Dendritic cell treated with granulocyte-macrophage colony-stimulating factor and Interleukin-4, amounts not matched to agents 40 ng/mL and 50 ng/mL, for 4 days (primary cell): ENCODE results near the gene EBP.
"Not testable (repeated sequence)": the region's sequence is repeated elsewhere in the genome, so short reads cannot be mapped to it uniquely, and the experiment has no call there.

Experiments used
- H3K27ac Mint-ChIP-seq: one replicate; pipeline ENCODE4 v1.8.0; 2022; ENCODE audit warnings: mild to moderate bottlenecking, mixed read lengths
- H3K27me3 Mint-ChIP-seq: one replicate; pipeline ENCODE4 v1.8.0; 2022; ENCODE audit warnings: mild to moderate bottlenecking, mixed read lengths
- H3K36me3 Mint-ChIP-seq: one replicate; pipeline ENCODE4 v1.8.0; 2022; ENCODE audit warnings: low read depth, mixed read lengths
- H3K4me1 Mint-ChIP-seq: one replicate; pipeline ENCODE4 v1.8.0; 2022; ENCODE audit warnings: low read depth, mixed read lengths
- H3K4me3 Mint-ChIP-seq: one replicate; pipeline ENCODE4 v1.8.0; 2022; ENCODE audit warnings: mild to moderate bottlenecking, moderate library complexity, mixed read lengths
- H3K9me3 Mint-ChIP-seq: one replicate; pipeline ENCODE4 v1.8.0; 2022; ENCODE audit warnings: mixed read lengths
- intact Hi-C: fragments of 100-400 bp; cut with micrococcal nuclease; formaldehyde crosslinking; loops from one replicate; pipeline ENCODE4 v1.15.0; 2022

Gene EBP

DNA sequence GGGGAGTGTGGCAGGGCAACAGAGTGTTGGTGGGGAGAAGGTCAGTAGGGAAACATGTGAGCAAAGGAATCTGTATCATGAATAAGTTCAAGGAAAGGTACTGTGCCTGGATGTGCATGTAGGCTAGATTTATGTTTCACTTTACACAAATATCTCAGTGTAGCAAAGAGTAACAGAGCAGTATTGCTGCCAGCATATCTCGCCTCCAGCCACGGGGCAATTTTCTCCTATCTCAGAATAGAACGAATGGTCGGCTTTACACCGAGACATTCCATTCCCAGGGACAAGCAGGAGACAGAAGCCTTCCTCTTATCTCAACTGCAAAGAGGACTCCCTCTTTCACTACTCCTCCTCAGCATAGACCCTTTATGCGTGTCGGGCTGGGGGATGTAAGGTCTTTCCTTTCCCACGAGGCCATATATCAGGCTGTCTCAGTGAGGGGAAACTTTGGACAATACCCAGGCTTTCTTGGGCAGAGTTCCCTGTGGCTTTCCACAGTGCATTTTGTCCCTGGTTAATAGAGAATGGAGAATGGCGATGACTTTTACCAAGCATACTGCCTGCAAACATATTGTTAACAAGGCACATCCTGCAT lies 34.2 kb downstream of the EBP start:
- H3K9me3 Mint-ChIP-seq, H3K27me3 Mint-ChIP-seq, intact Hi-C loops, H3K27ac Mint-ChIP-seq, H3K4me3 Mint-ChIP-seq, H3K4me1 Mint-ChIP-seq: not testable (repeated sequence)
- H3K36me3 Mint-ChIP-seq = peaks cover 80% of the 10 kb centered on the region

DNA sequence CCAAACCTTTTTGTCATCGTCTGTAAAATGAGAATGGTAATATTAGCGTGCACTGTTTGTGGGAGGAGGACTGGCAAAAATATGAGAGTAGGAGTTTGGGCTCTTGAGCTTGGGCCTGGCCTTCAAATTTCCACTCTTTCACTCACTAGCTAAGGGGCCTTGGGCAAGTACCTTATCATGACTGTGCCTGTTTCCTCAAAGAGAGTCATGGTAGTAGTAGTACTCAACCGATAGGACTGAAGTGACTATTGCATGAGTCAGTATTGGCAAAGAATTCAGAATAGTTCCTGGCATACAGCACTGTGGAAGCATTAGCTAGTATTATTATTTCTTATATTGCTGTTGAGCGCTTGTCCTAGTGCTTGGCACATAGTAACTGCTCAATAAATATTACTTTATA lies 36.7 kb downstream of the EBP start:
- Mint-ChIP-seq H3K4me1 (no peaks in the 10 kb centered on the region), H3K9me3 (no peaks in the 10 kb centered on the region), H3K4me3 (no peak overlapping the region), H3K27ac (no peak overlapping the region), H3K36me3 (peaks cover 80% of the 10 kb centered on the region), H3K27me3 (no peaks in the 10 kb centered on the region)
- intact Hi-C loops = no loop called here

DNA sequence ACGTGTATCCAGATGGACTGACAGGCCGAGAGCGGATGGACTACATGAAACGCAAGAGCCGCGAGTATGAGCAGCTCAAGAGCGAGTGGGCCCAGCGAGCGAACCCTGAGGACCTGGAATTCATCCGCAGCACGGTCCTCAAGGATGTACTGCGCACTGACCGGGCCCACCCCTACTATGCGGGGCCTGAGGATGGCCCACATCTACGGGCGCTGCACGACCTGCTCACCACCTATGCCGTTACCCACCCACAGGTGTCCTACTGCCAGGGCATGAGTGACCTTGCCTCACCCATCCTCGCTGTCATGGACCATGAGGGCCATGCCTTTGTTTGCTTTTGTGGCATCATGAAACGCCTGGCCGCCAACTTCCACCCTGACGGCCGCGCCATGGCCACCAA lies 38.0 kb downstream of the EBP start:
- intact Hi-C loops = no loop called here
- Mint-ChIP-seq H3K9me3 (no peaks in the 10 kb centered on the region), H3K36me3 (peaks cover 88% of the 10 kb centered on the region), H3K4me1 (no peaks in the 10 kb centered on the region), H3K27ac (no peak overlapping the region), H3K27me3 (no peaks in the 10 kb centered on the region), H3K4me3 (no peak overlapping the region)

DNA sequence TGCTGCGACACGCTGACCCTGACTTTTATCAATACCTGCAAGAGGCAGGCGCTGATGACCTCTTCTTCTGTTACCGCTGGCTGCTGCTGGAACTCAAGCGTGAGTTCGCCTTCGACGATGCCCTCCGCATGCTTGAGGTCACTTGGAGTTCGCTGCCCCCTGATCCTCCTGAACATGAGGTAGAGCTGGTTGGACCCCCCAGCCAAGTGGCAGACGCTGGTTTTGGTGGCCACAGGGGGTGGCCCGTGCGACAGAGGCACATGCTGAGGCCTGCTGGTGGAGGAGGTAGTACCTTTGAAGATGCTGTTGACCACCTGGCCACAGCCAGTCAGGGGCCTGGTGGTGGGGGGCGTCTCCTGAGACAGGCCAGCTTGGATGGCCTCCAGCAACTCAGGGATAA lies 38.4 kb downstream of the EBP start:
- Mint-ChIP-seq H3K36me3 (peaks cover 84% of the 10 kb centered on the region), H3K27me3 (no peaks in the 10 kb centered on the region), H3K9me3 (no peaks in the 10 kb centered on the region), H3K4me3 (no peak overlapping the region), H3K4me1 (no peaks in the 10 kb centered on the region), H3K27ac (no peak overlapping the region)
- intact Hi-C loops = no loop called here

DNA sequence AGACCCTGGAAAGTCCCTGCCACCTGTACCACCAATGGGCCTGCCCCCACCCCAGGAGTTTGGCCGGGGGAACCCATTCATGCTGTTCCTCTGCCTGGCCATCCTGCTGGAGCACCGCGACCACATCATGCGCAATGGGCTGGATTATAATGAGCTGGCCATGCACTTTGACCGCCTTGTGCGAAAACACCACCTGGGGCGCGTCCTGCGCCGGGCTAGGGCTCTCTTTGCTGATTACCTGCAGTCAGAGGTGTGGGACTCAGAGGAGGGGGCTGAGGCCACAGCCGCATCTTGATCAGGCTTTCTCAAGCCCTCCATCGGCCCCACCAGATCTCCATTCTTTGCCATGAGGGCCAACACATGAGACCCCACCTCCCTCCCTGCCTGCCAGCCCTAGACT lies 39.1 kb downstream of the EBP start:
- Mint-ChIP-seq H3K27ac (no peak overlapping the region), H3K27me3 (no peaks in the 10 kb centered on the region), H3K4me3 (no peak overlapping the region), H3K36me3 (peaks cover 78% of the 10 kb centered on the region), H3K9me3 (no peaks in the 10 kb centered on the region), H3K4me1 (no peaks in the 10 kb centered on the region)
- intact Hi-C loops = no loop called here

GRCh38 chrX:48569958-48570357 lies 48.4 kb downstream of the EBP start:
- intact Hi-C loops = loop anchor here (10.0 kb wide), 1 partner anchor 1335 kb away; the partner anchor contains the start of gene USP11
- Mint-ChIP-seq H3K36me3 (peaks cover 15% of the 10 kb centered on the region), H3K4me1 (peaks cover 7% of the 10 kb centered on the region), H3K27ac (no peak overlapping the region), H3K27me3 (no peaks in the 10 kb centered on the region), H3K9me3 (no peaks in the 10 kb centered on the region), H3K4me3 (no peak overlapping the region)

DNA sequence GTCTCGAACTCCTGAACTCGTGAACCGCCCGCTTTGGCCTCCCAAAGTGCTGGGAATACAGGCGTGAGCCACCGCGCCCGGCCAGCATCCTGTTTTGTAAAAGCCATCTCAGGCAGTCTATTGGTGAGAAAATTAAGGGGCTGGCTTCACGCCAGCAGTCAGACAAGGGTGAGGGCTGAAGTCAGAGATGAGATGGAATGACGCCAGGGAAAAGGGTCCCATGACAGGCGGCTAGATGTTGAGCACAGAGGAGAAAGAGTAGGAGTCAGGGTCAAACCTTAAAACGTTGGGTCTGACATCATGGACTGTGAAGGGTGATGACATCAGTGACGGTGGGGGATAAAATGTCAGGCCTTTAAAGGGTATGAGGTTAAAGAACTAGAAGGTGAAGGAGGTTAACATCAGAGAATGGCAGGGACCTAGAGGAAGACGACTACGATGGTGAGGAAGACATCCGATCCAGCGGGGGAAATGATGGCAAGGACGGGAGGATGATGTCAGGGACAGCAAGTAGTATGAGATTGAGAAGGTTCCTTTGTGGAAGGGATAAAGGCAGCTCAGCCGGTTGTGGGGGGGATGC lies 52.2 kb downstream of the EBP start:
- Mint-ChIP-seq H3K4me3 (peak overlapping the region; percentile 79), H3K9me3 (no peaks in the 10 kb centered on the region), H3K36me3 (peaks cover 53% of the 10 kb centered on the region), H3K4me1 (peaks cover 21% of the 10 kb centered on the region), H3K27ac (peak overlapping the region; percentile 100), H3K27me3 (no peaks in the 10 kb centered on the region)
- intact Hi-C loops = loop anchor here (1.0 to 10.0 kb wide), 2 partner anchors 34 to 1339 kb away; partner anchors contain the start of genes TBC1D25 and USP11

DNA sequence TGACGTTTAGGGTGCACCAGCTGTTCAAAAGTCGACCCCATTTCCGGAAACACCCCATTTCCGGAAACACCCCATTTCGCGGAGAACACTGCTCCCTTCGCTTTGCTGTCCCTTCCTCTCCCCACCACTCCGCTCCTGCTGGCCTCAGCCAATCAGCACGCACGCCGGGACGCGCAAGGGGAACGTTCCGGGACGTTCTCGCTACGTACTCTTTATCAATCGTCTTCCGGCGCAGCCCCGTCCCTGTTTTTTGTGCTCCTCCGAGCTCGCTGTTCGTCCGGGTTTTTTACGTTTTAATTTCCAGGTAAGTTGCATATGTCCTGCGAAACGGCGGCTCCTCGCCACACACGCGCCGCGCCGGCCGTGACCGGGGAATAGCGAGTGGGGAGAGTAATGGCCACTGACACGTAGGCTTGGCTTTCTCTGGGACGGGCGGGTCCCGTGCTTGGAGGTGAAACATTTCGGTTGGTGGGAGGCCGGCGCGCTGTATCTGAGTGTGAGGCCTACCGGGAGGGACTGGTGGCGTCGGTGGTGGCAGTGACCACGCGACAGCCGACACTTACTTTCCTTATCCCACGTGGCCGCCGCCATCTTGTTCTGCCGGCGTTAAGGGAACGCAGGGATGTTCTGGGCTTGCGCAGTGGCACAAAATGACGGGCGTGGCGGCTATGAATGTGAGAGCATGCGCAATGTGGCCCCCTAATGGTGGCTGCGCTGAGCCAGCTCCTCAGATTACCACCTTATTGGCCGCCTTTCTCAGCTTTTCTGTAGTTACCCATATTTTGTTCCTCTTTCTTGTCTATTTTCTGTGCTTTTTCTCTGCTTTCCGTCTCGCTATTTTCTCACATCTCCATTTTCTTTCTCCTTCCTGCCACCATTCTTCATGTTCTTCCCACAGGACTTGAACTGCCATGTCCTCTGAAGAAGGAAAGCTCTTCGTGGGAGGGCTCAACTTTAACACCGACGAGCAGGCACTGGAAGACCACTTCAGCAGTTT lies 53.0 kb downstream of the EBP start, which contains the start of gene RBM3:
Gene RBM3 (plus strand): TSS at position 215 of the 997 bp plus-strand sequence. CDS start 697 bp downstream, at position 912.
- Mint-ChIP-seq H3K27me3 (no peaks in the 10 kb centered on the region), H3K36me3 (peaks cover 61% of the 10 kb centered on the region), H3K4me3 (peak within 1 kb of the TSS; percentile 79), H3K4me1 (peaks cover 25% of the 10 kb centered on the region), H3K27ac (peak within 1 kb of the TSS; percentile 100), H3K9me3 (no peaks in the 10 kb centered on the region)
- intact Hi-C loops = loop anchor here (1.0 to 10.0 kb wide), 2 partner anchors 35 to 1340 kb away; partner anchors contain the start of genes TBC1D25 and USP11

DNA sequence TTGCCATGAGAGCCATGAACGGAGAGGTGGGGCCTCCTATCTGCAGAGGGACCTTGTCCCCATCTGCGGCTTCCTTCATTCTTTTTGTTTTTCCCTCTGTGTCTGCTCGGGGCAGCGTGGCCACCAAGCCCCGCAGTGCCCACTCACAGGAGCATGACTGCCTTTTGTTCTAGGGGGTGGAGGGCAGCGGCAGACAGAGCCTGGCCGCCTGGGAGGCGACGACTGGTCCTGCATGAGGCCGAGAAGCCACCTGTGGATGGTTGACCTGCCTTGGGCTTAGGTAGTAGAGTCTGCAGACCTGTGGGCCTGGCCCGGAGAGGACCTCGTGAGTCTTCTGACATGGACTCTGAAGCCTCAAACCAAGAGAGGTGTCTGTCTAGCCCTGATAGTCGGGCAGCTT lies 54.0 kb downstream of the EBP start:
- H3K4me3 Mint-ChIP-seq = peak overlapping the region; percentile 79
- peaks cover 25% of the 10 kb centered on the region for H3K4me1 Mint-ChIP-seq
- peaks cover 68% of the 10 kb centered on the region for H3K36me3 Mint-ChIP-seq
- H3K27me3 Mint-ChIP-seq = no peaks in the 10 kb centered on the region
- H3K27ac Mint-ChIP-seq = peak overlapping the region; percentile 100
- intact Hi-C loops = loop anchor here (10.0 kb wide), 1 partner anchor 1341 kb away; the partner anchor contains the start of gene USP11
- H3K9me3 Mint-ChIP-seq = no peaks in the 10 kb centered on the region

DNA sequence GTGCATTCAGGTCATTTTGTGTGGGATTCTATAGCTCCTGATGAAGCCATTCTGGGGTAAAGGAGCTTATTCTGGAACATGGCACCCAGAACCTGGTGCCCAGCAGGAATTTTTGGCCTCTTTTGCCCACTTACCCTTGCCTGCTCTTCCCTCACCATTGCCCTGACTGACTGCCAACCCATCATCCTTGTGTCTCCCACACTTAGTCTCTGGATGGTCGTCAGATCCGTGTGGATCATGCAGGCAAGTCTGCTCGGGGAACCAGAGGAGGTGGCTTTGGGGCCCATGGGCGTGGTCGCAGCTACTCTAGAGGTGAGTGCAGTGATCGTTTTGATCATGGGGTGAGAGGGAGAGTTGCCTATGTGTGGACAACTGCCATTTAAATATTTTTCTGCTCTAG lies 54.5 kb downstream of the EBP start:
- H3K36me3 Mint-ChIP-seq = peaks cover 68% of the 10 kb centered on the region
- peak overlapping the region; percentile 79 for H3K4me3 Mint-ChIP-seq
- H3K4me1 Mint-ChIP-seq = peaks cover 25% of the 10 kb centered on the region
- H3K27me3 Mint-ChIP-seq = no peaks in the 10 kb centered on the region
- intact Hi-C loops = loop anchor here (10.0 kb wide), 1 partner anchor 1341 kb away; the partner anchor contains the start of gene USP11
- peak overlapping the region; percentile 100 for H3K27ac Mint-ChIP-seq
- no peaks in the 10 kb centered on the region for H3K9me3 Mint-ChIP-seq
